GF-D8 (cell line): Measurements from ENCODE around the gene PREP.
"Not testable (repeated sequence)": the region's sequence is repeated elsewhere in the genome, so short reads cannot be mapped to it uniquely, and the experiment has no call there.

Experiments used
- DNase-seq: peaks from one replicate; lab custom pipeline; 2025; lab: John Stamatoyannopoulos, UW

Gene PREP

GRCh38 chr6:105402939-105403935 is at the start of gene PREP:
PREP (minus strand) TSS chr6:105403082; CDS start chr6:105402891, 191 bp downstream.
- peak; percentile 37 for DNase-seq

GRCh38 chr6:105452376-105452775 is 49.5 kb upstream of the PREP start:
- no peak for DNase-seq

- no peak for DNase-seq
Observed at GRCh38 chr6:105449756-105450390, 47.0 kb upstream of the PREP start.

DNA sequence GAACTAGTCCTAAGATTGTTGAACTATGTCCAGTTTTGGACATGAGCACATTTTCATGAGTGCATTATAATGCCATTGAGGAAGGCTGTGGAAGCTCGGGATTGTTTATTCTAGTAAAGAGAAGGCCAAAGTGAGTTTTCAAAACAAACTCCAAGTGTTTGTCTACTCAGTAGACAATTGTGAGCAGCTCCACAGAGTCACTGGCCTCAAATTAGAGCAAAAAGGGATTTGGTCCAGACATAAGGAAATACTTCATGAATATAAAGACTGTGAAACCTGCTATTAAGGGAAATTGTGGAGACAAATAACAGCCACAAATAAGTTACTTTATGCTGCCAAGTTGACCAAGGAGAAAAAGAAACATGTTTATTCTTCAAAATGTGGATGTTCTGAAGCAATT is 42.6 kb upstream of the PREP start:
- DNase-seq = no peak

DNA sequence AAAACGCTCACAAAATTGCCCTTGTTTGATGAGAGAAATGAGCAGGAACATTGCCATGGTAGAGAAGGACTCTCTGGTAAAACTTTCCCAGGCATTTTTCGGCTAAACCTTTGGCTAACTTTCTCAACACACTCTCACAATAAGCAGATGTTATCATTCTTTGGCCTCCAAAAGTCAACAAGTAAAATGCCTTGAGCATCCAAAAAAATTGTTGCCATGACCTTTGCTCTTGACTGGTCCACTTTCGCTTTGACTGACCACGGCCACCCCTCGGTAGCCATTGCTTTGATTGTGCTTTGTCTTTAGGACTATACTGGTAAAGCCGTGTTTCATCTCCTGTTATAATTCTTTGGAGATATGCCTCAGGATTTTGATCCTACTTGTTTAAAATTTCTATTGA is 41.1 kb upstream of the PREP start:
- no peak for DNase-seq

DNA sequence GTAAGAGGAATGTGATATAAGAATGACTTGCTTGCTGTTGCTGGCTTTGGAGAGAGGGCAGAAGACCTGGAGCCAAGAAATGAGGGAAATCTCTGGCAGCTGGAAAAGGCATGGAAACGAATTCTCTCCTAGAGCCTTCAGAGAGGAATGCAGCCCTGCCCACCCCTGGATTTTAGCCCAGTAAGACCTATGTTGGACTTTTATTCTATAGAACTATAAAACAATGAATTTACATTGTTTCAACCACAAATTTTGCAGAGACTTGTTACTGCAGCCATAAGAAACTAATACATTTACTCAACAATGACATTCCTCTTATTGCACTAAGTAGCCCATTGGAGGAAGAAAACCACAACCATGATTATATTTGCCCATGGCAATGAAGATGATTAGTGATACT is 39.5 kb upstream of the PREP start:
- DNase-seq = no peak

DNA sequence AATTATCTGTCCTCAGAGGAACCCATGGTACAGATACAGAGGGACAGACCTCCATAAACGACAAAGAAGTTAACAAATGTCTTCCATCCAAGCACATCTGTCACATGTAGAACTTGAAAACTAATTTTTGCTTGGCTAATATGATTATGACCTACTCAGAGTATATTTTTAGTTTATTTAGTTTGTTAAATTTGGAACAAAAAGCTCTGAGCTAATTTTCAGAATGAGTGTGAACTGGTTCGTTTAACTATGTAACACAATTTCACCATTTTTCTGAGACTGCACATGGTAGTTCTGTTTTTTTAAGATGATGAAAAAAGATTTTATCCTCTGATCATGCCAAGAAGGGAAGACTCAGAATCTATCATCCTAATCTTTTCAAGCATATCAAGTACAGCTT is 34.4 kb upstream of the PREP start:
- DNase-seq = no peak

- no peak for DNase-seq
Observed at GRCh38 chr6:105433723-105434122, 30.8 kb upstream of the PREP start.

GRCh38 chr6:105432797-105433196 is 29.9 kb upstream of the PREP start:
- no peak for DNase-seq

GRCh38 chr6:105431226-105431625 is 28.3 kb upstream of the PREP start:
- DNase-seq = no peak

GRCh38 chr6:105430685-105431084 is 27.8 kb upstream of the PREP start:
- DNase-seq = no peak

DNA sequence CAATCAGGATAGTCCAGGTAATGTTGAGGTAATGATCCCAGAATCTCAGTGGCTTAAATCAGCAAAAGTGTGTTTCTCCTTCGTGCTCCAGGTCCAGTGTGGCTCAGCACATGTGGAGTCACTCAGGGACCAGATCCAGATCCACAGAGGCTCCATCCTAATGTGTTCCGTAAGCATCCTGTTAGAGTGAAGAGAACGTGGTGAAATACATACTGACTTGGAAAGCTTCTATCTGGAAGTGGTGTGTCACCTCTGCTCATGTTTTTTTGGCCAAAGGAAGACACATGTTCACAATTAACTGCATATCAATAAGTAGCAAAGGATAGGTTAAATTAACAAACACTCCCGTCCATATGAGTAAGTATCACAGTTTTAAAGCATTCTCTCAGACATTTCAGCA is 26.8 kb upstream of the PREP start:
- no peak for DNase-seq

- DNase-seq = no peak
Observed at GRCh38 chr6:105428342-105428957, 25.6 kb upstream of the PREP start.

- no peak for DNase-seq
Observed at GRCh38 chr6:105424175-105424783, 21.4 kb upstream of the PREP start.

DNA sequence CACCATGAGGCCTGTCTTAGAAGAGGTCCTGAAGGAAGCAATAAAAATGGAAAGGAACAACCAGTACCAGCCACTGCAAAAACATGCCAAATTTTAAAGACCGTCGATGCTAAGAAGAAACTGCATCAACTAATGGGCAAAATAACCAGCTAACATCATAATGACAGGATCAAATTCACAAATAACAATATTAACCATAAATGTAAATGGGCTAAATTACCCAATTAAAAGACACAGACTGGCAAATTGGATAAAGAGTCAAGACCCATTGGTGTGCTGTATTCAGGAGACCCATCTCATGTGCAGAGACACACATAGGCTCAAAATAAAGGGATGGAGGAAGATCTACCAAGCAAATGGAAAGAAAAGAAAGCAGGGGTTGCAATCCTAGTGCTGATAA is 14.1 kb upstream of the PREP start:
- not testable (repeated sequence) for DNase-seq

GRCh38 chr6:105409734-105410133 is 6.9 kb upstream of the PREP start:
- DNase-seq = no peak

- no peak for DNase-seq
Observed at GRCh38 chr6:105402090-105402938, 568 bp downstream of the PREP start.

DNA sequence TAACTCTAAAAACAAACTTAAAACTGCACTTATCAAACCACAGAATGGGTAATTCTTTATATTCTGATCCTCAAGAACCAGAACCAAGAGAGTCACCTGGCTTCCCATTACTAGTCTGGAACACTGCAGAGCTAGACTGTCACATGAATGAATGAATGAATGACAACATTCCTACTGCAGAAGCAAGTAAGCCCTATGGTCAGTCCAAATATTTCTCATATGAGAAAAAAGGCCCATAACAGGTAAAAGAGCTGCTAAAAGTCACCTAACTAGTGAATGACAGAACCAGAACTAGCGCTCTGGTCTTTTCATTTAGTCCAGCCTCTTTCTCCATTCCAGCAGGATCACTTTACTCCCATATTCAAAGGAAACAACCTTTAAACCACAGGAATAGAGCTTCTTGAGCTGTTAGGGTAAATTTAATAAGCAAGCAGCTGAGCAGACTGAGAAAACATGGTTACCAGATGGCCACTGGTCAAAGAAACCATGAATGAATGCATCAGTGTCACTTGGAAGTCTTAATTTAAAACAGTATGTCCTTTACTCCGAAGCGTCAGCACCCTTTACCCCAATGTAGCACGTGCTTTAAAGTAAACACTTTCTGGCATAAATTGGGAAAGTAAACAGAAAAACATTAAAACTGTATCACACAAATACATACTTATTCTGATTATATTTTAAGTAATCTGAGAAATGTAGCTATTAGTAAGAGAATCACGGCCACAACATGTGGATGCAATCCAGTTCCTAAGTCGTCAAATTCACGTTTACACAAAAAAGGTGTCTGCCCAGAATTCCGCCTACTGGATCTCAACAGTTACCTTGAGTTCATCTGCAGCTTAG is 1.4 kb downstream of the PREP start:
- no peak for DNase-seq

- no peak for DNase-seq
Observed at GRCh38 chr6:105400501-105400900, 2.4 kb downstream of the PREP start.

DNA sequence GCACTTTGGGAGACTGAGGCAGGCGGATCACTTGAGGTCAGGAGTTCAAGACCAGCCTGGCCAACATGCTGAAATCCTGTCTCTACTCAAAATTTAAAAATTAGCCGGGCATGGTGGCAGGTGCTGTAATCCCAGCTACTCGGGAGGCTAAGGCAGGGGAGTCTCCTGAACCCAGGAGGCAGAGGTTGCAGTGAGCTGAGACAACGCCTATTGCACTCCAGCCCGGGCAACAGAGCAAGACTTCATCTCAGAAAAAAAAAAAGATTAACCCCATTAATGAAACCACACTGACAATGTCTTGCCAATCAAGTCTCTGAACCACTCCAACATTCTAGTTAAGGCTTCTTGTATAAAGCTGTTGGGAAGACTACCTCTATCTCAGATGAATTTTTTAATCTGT is 4.0 kb downstream of the PREP start:
- no peak for DNase-seq

DNA sequence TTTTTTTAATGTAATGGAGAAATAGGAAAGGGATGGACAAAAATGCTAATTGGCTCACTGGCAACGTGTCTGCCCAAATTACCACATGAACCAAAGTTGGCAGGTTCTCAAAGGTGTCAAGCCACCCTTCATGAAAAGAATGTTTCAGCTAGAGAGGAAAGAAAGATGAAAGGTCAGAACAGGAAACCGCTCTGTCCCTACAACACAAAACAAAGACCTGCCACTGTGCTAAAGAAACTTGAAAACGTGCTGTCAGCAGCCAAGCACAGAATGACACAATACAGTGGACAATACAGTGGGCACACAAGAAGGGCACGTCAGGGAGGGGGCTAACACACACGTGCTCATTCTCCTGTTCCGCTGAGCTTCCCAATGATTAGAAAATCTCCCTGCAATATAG is 4.9 kb downstream of the PREP start:
- DNase-seq = no peak
